GM21737 (cell line): Measurements from ENCODE around the gene EXOSC3.
A peak's percentile ranks its signal among the peaks of the same experiment; 100 is the strongest.
"Not testable (repeated sequence)": the region's sequence is repeated elsewhere in the genome, so short reads cannot be mapped to it uniquely, and the experiment has no call there.

Experiments used
- ATAC-seq: cut with Tn5 transposase; IDR thresholded peaks from one replicate; pipeline ENCODE4 v1.9.1; 2021; ENCODE audit warnings: mild to moderate bottlenecking, moderate library complexity; ENCODE audit not compliant: unreplicated experiment

EXOSC3 gene

GRCh38 chr9:37776328-37776727 is 8.5 kb downstream of the EXOSC3 start:
- no peak for ATAC-seq

DNA sequence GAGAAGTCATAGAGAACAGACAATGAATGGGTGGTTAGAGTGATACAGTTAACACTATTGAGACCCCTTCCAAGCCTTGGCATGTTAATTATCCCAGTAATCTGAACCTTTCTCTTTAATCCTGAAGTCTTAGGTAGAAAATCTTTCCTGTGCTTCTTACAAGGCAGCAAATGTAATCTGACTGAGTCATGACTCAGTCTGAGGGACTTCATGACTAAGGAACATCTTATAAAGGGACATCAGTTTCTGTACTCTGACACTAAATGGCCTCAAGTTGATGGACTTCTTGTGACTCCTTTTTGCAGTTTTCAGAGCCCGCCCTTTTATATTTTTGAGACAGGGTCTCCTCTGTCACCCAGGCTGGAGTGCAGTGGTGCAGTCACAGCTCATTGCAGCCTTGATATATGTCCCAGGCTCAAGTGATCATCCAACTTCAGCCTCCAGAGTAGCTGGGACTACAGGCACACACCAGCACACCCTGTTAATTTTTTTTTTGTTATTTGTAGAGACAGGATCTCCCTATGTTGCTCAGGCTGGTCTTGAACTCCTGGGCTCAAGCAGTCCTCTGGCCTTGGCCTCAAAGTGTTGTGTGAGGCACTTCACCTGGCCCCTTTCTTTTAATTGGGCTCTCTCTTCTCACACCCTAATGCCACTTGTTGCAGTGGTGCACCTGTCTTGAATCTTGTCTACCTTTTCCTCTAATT is 9.5 kb downstream of the EXOSC3 start:
- no peak for ATAC-seq

DNA sequence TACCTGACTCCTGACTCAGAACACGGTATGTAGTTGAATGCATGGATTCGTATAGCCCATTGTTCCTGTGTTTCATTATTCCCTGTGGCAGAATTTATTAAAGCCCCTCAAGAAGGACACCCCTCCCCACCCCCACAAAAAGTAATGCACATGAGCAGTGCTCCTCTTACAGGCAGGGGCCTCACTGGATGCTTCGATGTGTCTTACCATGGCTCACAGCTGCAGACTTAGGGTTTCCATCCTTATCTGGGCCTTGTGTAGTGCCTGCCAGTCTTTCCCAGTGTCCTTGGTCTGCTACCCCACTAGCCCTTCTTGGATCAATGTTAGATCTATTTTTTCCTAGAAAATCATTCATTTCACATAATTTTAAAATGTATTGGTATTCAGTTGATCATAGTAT is 14.9 kb downstream of the EXOSC3 start:
- ATAC-seq, result no peak

DNA sequence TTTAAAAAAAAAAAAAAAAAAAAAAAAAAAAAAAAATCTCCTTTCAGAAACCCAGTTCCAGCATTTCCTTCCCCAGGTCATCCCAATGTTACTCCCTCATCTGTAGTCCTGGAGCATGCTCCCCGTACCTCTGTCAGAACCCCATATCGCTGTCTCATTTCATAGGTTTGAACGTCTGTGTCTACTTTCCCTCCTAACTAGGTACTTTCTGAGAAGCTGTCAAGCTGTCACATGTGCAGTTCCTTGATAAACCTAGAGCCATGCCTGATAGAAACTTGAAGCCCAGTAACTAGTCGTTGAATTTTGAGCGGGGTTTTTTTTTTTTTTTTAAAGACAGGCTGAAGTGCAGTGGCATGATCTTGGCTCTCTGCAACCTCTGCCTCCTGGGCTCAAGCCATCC is 15.6 kb downstream of the EXOSC3 start:
- ATAC-seq, result no peak

- ATAC-seq, result not testable (repeated sequence)
These were observed 19.6 kb downstream of the EXOSC3 start for GRCh38 chr9:37765263-37765662.

GRCh38 chr9:37761511-37761910 is 23.4 kb downstream of the EXOSC3 start:
- ATAC-seq, result no peak

GRCh38 chr9:37760416-37761161 is 24.3 kb downstream of the EXOSC3 start:
- ATAC-seq, result no peak

DNA sequence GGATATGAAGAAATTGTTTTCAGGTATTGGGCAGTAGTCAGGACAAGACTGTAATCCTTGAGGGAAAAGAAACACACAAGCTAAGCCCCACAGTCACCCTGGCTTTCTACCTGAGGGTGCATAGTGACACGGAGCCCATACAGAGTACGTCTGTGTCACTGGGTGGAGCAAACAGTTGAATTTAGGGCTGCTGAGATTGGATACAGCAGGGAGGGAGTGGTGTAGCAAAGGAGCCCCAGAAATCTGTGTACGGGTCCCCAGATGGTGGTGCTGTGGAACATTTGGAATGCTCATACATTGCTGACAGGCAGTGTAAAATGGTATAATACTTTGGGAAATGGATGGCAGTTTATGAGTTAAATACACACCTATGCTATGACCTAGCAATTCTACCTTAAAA is 26.1 kb downstream of the EXOSC3 start:
- no peak for ATAC-seq

DNA sequence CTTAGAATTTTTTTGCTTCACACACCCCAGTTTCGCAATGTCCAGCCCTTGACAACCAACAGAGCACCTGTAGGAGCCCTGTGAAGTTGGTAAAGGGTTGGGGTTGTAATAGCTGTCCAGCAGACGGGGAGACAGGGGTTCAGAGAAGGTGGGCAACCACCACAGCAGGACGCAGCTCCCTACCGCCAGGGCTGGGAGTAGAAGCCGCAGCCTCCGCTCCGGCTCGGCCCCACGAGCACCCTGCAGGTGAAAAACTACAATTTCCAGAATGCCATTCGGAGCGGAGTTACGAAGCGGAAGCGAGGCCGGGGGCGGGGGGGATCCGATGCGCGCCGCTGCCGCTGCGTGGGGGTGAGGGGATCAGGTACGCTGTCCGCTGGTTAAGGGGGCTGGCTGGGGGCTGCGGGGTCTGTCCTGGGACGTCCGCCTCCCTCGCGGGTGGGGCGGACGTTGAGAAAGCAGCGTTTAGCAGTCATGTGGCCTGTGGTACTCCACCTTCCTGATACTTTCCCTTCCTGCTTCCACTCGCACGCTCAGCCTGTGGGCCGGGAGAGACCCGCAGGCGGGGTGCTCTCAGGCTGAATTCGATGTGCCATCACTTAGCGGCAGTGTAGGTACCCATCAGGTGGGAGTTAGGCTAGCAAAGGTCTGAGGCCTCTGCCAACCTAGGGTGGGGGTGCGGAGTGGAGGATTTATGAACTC is 31.2 kb downstream of the EXOSC3 start, which contains the start of gene TRMT10B:
Gene TRMT10B, plus strand, starts transcription at position 317 of the 702 bp plus-strand sequence. CDS start 8,127 bp downstream, outside the sequence.
- ATAC-seq, result peak; percentile 93

GRCh38 chr9:37752642-37753488 is 32.0 kb downstream of the EXOSC3 start:
- ATAC-seq, result no peak

DNA sequence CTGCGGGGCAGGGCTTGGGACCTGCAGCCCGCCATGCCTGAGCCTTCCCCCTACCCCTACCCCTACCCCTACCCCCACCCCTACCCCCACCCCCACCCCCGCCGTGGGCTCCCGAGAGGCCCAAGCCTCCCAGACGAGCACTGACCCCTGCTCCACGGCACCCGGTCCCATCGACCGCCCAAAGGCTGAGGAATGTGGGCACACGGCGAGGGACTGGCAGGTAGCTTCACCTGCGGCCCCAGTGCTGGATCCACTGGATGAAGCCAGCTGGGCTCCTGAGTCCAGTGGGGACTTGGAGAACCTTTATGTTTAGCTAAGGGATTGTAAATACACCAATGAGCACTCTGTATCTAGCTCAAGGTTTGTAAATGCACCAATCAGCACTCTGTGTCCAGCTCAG is 32.8 kb downstream of the EXOSC3 start:
- ATAC-seq, result not testable (repeated sequence)

GRCh38 chr9:37751704-37752103 is 33.2 kb downstream of the EXOSC3 start:
- ATAC-seq, result not testable (repeated sequence)

DNA sequence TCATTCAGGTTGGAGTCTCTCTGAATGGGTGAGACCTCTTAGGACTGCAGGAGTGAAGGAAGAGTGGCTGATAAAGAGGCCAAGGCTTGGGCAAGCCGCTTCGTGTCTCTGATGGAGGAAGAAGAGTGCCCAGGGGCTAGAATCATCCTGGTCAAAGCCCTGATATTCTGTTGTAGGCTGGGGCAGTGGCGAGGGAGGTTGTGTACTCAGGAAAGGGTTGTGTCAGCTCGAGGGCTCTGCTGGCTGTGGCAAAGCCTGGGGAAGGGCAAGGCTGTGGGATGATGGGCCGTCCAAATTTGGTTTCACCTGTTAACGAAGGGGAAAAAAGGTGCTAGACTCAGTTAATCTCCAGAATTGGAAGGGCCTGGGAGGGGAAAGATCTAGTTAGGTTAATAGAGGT is 33.7 kb downstream of the EXOSC3 start:
- no peak for ATAC-seq

- no peak for ATAC-seq
These were observed 35.7 kb downstream of the EXOSC3 start for GRCh38 chr9:37749129-37749528.

GRCh38 chr9:37747271-37747753 is 37.6 kb downstream of the EXOSC3 start:
- ATAC-seq, result no peak

DNA sequence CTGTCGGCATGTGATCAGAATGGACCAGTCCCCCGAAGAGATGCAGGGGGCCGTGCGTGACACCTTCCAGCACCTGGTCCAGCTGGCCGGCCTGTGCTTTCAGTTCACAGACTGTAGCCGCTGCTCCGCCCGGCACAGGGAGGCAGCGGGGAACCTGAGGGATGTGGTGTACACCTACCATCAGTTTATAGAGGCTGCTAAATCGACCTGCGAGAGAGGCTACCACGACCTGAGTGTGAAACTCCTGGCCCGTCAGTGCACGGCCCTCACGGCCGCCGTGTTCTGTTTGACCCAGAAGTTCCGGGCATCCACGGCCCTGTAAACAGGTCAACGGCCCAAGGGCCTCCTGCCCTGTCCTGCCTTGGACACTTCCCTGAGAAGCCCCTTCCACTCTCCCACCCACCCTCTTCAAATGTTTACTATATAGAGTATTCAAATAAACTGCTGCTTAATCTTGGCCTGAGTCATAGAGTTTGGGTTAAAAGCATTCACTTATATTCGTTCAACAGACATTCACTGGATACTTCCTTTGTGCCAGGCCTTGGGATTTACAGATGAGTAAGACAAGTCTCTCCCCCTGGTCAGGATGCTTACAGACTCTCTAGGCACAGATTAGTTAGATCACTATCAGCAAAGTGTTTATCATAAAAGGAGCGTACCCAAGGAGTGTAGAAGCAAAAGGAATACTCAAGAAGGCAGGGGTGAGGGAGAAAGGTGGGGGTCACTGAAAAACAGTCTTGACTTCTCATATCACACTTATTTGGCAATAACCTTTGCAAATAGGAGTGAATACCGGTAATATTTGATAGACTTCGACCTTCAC is 38.2 kb downstream of the EXOSC3 start:
- no peak for ATAC-seq

GRCh38 chr9:37745970-37746369 is 38.9 kb downstream of the EXOSC3 start:
- ATAC-seq, result no peak

DNA sequence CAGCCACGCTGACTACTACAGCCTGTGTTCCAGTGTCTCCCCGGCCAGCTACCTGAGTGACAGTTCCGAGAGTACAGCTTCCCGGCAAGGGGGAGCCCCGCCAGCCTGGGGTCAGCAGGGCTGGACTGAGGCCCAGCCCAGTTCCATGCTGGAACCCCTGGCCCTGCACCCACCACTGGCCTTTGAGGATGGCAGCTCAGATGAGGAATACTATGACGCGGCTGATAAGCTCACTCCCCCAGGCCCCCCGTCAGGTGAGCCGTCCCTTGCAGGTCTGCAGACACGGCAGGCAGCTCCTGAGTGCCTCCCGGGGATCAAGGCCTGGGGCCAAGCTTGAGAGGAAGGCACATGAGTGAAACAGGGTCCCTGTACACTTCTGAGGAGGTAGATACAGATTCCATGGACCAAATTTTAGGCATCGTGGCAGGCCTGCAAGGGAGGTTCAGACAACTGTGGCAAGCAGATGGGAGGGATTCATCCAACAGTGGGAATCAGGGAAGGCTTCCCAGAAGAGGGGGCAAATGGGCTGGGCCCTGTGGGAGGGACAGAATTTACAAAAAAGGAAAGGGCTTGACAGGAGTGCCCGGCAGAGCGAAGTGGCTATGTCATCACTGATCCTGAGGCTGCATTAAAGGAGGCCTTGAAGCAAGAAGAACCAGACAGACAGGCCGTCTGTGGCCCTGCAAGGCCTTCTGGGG is 44.1 kb downstream of the EXOSC3 start:
- no peak for ATAC-seq

GRCh38 chr9:37740128-37740527 is 44.7 kb downstream of the EXOSC3 start:
- no peak for ATAC-seq
